ENCODE data around the gene MCM7.

Gene MCM7

DNA sequence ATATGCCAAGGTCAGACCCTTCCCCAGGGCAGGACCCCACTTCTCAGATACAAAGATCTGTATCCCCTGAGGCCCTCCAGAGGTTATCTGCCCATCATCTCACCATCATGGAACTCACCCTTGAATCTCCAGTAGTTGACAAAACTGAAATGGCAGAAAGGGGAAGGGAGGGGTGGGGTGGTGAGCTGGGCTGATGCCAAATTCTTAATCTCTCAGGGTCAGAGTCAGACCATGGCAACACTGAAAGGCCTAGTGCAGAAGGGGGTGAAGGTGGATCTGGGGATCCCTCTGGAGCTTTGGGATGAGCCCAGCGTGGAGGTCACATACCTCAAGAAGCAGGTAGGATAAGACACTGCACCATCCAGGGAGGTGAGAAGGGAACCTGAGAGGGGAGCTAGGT lies 21.4 kb upstream of the MCM7 start:
- DNase-seq (ENCODE audit: low read depth in 2 of 2), result no peak

DNA sequence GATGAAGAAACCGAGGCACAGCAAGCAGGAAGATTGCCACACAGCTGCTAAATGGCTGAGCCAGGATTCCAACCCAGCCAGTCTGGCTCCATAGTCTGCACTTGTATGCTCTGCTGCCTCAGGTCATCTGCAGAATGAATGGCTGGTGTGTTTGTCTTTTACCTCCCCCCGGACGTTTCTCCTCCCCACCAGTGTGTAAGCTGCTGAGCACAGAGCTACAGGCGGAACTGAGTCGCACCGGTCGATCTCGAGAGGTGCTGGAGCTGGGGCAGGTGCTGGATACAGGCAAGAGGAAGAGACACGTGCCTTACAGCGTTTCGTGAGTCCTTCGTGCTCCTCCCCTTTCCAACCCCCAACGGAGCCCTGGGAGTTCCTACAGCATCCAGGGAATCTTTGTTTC lies 20.9 kb upstream of the MCM7 start:
- no peak for DNase-seq (ENCODE audit: low read depth in 2 of 2)

DNA sequence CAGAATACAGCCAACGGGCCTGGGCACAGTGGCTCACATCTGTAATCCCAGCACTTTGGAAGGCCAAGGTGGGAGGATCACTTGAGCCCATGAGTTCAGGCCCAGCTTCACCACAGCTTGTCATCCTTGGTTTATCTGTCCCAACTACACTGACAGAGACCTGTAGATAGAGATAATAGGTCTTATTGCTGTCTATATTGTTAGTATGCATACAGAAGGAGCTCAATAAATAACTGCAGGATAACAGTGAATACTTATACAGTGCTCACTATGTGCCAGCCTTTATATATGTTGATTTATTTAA lies 19.5 kb upstream of the MCM7 start:
- no peak for DNase-seq (ENCODE audit: low read depth in 2 of 2)

DNA sequence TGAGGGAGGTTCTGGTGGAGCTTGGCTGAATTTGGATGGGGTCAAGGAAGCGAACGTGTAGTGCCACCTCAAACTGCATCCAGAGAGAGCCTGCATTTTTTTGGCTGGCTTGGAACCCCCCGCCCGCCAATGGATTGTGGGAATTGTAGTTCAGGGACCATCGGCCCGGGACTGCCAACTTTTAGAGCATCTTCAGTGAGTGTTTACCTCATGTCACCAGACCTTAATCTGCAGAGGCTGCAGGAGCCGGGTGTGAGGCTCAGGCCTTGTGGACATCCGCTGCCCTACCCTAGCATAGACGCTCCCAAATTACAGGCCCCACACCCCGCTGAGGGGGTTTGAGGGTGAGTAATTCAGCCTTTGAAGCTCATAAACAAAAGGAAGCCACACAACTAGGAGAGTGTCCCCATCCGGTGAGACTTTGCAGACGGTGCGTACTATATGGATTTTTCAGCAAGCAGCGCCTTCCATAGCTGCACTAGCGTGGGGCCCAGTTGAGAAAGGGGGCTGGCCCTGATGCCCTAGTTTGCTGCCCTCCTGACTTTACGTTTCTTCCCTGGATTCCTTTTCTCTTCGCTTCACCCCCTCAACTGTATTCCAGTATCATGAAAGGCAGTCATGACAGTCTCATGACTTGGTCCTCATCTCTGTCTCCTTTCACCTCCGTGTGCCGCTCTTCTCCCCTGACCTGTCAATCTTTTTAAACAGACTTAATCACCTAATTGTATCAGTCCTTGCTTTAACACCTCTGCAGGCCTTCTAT lies 19.0 kb upstream of the MCM7 start:
- peak; percentile 41 to 48 for DNase-seq (ENCODE audit: low read depth in 2 of 2)

DNA sequence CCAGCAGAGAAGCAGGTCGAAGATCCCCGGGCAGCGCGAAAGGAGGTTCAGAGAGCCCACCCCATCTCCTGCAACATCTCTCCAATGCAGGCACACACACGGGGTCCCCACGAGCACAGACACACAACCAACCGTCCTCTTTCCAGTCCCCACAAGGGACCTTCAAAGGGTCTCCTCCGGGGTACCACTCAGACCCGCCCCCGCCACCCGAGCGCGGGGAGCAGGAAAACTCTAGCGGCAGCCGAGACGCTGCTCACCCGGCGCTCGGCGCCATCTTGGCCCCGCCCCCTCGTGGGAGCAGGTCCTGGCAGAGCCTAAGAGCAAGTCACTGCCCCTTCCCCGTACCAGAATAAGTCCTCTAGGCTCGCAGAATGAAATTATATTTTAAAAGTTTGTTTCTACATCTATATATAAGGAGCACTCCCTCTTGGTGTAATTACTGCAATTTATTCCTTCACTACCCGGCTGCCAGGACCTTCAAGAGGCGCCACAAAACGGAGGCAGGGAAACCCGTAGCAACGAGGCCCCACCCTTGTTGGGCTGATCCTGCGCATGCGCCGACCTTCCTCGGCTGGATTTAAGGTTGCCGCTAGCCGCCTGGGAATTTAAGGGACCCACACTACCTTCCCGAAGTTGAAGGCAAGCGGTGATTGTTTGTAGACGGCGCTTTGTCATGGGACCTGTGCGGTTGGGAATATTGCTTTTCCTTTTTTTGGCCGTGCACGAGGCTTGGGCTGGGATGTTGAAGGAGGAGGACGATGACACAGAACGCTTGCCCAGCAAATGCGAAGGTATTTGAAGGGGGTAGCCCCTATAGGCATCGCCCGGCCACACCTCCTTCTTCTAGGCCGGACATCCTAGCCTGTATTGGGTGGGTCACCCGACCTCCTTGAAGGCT lies 18.1 kb upstream of the MCM7 start, which contains the start of the genes CNPY4 and TAF6:
TSS of gene CNPY4 (plus strand) at position 563 of the 898 bp plus-strand sequence. CDS start at position 674, 111 bp downstream.
TSS of gene TAF6 (minus strand) at position 287 of the 898 bp plus-strand sequence. CDS start 5,149 bp downstream, outside the sequence.
- DNase-seq (ENCODE audit: low read depth in 2 of 2), result peak; percentile 94

DNA sequence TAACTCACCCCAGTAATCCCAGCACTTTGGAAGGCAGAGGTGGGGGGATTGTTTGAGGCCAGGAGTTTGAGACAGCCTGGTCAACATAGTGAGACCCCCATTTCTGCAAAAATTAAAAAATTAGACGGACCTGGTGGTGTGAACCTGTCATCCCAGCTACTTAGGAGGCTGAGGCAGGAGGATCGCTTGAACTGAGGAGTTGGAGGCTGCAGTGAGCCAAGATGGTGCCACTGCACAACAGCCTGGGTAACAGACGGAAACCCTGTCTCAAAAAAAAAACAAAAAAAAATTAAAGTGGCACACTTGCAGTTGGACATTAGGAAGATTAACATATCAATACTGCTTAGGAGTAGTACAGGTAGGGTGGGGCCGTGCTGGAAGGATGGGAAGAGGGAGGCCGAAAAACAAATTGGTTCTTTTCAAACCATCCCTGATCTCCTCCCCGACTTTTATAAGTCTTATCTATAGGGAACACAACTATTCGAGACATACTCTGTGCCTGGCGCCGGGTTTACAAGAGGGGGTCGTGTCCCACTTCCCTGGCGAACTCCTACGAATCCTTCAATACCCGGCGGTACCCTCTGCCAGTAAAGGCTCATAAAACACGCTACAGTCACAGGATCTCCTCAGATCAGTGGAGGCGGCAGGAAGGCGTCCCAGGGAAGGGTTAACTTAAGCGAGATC lies 17.3 kb upstream of the MCM7 start:
- no peak for DNase-seq (ENCODE audit: low read depth in 2 of 2)

DNA sequence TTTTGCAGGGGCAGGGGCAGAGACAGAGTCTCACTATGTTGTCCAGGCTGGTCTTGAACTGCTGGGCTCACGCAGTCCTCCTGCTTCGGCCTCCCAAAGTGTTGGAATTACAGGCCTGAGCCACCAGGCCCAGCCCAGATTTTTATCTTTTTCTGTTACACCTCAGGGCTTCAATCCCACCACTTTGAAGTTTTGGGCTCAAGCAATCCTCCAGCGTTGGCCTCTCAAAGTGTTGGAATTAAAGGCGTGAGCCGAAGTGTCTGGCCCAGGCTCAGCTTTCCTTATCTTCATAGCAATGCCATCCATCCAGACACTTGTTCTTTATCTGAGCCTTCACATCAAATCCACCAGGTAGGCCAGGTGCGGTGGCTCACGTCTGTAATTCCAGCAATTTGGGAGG lies 13.8 kb upstream of the MCM7 start:
- no peak for DNase-seq (ENCODE audit: low read depth in 2 of 2)

DNA sequence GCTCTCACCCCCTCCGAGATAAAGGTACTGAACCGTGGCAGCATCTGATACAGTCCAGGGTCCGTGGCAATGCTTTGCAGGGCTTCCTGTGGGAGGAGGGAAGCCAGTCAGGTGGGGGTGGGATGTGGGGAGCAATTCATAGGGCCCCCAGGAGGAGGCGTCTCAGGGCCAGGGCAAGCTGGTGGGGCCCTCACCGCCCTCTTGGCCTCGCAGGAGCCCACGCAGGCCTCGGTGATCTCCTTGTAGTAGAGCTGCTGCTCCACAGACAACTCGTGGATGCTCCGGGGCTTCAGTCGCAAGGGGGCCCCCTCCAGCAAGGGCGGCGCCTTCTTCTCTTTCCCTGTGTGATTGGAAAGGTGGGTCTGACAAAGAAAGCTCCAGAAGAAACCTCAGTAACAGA lies 10.7 kb upstream of the MCM7 start:
- DNase-seq (ENCODE audit: low read depth in 2 of 2), result no peak

DNA sequence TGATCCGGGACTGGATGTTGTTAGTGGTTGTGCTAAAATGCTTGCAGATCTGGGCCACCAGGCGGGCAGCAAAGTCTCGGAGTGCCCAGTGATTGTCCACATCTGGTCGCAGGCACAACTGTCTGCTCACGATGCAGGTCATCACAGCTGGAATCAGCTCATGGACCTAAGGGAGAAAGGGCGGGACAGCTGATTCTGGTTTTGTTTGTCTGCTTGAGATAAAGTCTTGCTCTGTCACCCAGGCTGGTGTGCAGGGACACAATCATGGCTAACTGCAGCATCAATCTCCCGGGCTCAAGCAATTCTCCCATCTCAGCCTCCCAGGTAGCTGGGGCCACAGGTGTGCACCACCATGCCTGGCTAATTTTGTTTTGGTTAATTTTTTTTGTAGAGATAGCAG lies 10.0 kb upstream of the MCM7 start:
- no peak for DNase-seq (ENCODE audit: low read depth in 2 of 2)

DNA sequence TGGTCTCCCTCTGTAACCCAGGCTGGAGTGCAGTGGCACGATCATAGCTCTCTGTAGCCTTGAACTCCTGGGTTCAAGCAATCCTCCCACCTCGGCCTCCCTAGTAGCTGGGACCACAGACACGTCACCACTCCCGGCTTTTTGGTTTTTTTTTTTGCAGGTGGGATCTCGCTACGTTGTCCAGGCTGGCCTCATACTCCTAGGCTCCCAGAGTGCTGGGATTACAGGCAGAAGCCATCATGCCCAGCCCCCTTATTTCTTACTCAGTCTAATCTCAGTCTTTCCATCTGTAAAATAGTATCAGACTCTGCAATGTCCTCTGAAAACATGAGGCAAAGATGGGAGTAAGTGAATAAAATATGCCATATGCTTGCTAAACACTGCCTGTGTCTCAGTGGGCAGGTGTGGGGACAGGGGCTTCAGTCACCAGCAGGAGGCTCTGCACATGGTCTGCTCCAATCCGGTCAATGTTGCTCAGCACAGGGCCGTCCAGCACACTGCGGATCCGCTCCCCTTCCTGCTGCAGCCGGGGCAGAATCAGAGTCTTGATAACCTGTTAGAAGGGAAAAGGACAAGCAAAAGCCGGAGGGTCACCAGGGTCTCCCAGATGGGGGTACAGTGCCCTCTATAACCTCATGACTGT lies 8.4 kb upstream of the MCM7 start:
- no peak for DNase-seq (ENCODE audit: low read depth in 2 of 2)

DNA sequence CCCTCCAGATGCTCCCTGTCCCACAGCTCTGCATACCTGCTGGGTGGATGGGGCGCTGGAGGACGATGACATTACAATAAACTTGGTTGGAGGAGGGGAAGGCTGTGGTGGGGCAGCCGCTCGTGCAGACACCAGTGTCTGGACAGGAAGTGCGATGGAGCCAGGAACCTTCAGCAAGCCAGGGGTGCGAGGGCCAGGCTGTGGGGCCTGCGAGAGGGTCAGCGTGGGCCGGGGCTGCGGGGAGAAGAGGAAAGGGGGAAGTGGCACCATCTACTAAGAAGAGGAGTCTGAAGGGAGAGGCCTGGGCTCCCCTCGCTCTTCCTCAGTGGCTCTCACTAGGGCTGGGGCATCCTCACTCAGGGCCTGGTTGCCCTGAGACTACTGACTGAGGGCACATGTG lies 6.7 kb upstream of the MCM7 start:
- no peak for DNase-seq (ENCODE audit: low read depth in 2 of 2)

DNA sequence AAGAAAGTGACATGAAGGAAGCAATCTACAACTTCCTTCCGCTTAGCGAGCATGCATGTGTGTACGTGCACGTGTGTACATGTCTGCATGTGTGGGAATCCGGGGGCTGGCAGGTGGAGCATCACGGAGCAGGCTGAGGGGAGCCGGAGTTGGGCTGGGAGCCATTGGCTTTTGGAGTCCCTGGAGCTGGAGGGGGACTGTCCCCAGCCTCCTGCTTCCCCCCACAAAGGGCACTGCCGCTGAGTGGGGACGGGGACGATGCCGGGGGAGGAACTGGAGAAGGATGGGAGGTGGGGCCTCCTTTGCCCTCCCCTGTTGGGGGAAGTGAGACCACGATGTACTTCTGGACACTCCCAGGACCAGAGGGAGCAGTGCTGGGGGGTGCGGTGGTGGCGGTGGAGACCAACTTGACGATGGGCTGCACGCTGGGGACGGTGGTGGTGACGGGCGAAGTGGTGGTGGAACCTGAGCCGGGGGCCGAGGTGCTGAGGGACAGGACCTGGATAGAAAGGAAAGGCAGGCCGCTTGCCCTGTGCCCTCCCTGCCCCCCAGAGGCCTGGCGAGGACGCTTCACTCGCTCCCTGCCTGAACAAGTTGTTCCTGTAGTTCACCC lies 6.0 kb upstream of the MCM7 start:
- no peak for DNase-seq (ENCODE audit: low read depth in 2 of 2)

DNA sequence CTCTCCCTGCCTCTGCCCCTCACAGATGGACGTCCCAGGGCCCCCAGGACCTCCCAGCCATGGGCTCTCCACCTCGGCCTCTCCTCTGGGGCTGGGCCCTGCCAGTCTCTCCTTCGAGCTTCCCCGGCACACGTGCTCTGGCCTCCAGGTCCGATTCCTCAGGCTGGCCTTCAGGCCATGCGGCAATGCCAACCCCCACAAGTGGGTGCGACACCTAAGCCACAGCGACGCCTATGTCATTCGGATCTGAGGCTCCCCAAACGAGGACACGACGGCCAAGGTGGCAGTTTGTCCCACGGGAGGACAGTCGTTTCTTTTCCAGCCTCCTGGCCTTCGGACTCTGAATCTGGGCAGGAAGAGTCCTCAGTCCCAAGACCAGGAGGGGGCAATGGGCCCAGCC lies 5.4 kb upstream of the MCM7 start:
- DNase-seq (ENCODE audit: low read depth in 2 of 2), result no peak

DNA sequence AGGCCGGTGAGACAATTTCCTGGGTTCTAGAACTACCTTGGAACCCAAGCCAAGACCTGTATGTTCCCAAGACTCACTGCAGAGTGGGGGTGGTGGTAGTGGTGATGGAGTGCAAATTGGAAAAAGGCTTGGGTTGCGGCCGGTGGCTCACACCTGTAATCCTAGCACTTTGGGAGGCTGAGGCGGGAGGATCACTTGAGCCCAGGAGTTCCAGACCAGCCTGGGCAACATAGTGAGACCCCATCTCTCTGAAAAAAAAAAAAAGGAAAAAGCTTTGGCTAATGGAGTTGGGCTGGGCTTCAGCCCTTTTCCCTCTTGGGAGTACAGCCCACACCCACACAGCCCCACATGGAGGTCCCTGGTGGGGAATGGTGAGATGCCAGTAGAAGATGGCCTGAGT lies 4.3 kb upstream of the MCM7 start:
- DNase-seq (ENCODE audit: low read depth in 2 of 2), result no peak

DNA sequence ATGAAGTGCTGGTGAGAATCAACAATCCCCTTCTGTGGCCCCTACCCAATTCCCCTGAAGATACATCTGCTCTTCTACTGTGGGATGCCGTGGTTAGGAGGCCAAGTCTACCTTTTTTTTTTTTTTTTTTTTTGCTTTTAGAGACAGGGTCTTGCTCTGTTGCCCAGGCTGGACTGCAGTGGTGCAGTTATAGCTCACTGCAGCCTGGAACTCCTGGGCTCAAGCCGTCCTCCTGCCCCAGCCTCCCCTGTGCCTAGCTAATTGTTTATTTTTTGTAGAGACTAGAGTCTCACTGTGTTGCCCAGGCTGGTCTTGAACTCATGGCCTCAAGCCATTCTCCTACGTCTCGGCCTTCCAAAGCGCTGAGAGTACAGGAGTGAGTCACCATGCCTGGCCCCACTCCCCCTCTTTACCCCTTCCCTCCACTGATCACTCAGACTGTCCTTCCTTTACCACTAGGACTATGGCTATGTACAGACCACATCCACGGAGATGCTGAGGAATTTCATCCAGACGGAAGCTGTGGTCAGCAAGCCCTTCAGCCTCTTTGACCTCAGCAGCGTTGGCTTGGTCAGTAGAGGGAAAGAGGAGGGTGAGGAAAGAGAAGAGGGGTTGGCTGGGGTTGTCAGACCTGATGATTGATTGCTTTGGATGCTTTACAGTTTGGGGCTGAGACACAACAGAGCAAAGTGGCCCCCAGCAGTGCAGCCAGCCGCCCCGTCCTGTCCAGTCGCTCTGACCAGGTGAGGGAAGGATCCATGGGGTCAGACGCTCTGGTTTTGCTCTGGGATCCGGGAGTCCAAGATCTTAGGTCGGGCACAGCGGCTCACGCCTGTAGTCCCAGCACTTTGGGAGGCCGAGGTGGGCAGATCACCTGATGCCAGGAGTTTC lies 2.0 kb upstream of the MCM7 start:
- DNase-seq (ENCODE audit: low read depth in 2 of 2), result no peak

DNA sequence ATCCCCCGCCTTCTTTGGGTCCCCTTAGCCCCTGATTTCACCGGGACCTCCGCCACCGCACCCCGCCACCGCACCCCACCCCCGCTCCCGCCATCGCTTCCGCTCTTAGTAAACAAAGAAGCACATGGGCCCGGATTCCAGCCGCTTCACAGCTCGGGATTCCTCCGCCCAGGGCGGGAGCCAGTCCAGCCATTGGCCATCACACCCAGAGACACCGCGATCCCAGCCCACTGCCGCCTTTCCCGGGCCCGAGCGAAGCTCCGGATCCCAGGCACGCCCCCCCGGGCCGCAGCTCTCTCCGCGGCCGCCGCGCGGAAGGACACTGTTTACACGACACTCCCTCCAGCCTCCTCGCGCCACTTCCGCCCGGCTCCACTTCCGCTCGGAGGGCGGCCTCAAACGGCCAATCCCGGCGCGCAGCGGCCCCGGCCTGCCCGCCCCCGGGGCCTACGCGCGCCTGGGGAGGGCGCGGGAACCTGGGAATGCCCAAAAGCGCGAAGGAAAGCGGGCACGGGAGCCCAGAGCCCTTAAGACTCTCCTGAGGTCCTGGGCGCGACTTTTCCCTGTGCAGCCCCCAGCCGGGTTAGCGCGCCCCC lies 679 bp downstream of the MCM7 start:
- DNase-seq (ENCODE audit: low read depth in 2 of 2), result peak; percentile 74 to 80

DNA sequence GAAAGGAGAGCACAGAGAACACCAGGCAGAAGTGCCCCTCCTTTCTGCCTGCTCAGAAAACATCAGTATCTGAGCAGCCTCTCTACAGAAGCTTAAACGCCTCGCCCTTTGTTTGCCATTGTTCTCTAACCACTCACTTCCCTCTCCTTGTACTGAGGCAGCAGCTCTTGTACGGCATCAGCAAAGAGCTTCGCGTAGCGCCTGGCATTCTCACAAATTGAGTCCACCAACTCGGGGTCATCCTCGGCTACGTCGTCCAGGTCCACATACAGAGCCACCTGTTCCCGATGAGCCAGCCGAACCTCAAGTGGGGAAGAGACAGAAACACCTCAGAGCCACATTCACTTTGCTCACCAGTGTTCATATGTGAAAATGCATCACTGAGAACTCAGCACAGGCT lies 1.7 kb downstream of the MCM7 start:
- DNase-seq (ENCODE audit: low read depth in 2 of 2), result no peak

DNA sequence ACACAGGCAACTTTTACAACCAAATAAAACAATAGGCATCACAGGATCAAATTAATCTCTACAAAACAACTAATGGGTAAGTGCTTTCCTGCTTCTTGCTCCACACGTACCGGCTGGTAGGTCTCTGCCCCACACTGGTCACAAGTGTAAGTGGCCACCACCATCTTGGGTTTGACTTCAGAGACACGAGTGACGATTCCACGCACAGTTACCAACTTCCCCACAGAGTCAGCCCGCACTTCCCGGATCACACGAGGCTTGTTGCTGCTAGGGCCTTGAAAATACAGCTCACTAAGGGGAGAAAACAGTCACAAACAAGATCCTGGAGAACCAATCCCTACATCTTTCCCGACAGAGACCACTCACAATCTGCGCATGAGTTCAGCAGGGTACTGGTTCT lies 2.3 kb downstream of the MCM7 start:
- no peak for DNase-seq (ENCODE audit: low read depth in 2 of 2)

DNA sequence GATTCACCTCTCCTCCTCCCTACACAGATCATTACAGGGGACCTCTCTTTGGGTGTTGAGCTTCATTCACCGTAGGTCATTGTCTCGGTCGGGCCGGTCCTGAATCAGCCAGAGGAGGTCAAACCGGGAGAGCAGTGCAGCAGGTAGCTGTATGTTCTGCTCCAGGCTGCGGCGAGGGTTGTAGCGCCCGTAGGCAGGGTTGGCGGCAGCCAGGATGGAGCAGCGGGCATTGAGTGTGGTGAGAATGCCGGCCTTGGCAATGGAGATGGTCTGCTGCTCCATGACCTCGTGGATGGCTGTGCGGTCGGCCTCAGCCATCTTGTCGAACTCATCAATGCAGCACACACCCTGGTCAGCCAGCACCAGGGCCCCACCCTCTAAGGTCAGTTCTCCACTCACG lies 5.5 kb downstream of the MCM7 start:
- no peak for DNase-seq (ENCODE audit: low read depth in 2 of 2)

DNA sequence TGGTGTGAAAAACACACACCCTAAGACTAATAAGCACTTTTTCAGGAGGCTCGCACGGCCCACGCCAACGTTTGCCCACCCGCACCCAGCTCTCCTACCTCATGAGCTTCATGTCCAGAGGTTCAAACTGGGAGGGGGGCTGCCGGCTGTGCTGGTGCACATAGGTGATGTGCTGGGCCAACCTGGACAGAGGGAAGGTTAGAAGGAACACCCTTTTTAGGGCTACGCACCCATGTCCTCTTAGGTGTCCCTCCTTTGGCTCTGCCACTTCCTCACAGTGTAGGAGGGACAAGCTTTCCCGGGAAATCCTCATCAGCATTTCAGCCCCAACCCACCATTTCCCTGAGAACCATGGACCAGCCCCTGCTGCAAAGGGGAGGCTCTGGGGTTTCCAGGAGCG lies 5.9 kb downstream of the MCM7 start:
- DNase-seq (ENCODE audit: low read depth in 2 of 2), result no peak

All from stimulated activated CD4-positive, alpha-beta T cell treated with anti-CD3 and anti-CD28 coated beads, Interleukin-1b, Interleukin-23, amount 100 ng/mL, for 4 hours (primary cell).